Stimulated activated CD4-positive, alpha-beta T cell treated with anti-CD3 and anti-CD28 coated beads, Interleukin-4, amount 100 ng/mL, for 1 hour (primary cell): ENCODE data around the gene MTG1.
A peak's percentile ranks its signal among the peaks of the same experiment; 100 is the strongest.

ENCODE experiments used
- DNase-seq: peaks from one replicate; pipeline ENCODE4 v3.0.0-alpha.2; 2020

Gene MTG1

DNA sequence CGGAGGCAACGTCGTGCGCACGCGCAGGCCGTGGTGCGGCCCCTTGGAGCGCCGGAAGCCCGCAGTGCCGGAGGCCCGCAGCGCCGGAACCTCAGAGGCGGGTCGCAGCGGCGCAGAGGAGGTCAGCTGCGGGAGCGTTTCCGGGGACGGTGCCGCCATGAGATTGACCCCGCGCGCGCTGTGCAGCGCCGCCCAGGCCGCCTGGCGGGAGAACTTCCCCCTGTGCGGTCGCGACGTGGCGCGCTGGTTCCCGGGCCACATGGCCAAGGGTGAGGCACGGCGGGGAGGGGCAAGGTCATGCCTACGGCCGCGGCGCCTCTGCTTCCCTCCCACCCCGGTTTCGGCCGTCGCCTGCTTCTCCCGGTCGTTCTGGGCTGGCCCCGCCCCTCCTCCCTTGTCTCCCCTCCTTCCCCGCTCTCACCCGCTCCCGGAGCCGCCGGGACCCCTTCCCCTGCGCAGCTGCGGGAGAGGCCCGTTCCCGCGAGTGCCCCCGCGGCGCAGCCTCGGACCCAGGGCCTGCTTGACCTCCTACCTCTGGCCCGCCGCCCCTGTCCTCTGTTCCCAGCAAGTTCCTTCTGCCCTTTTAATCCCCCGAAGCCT is at the start of gene MTG1:
Gene MTG1 (plus strand): TSS at position 94 of the 600 bp plus-strand sequence. CDS start 64 bp downstream, at position 158.
- DNase-seq, result peak; percentile 95

- no peak for DNase-seq
These were observed 49.7 kb upstream of the MTG1 start for GRCh38 chr10:133344236-133344635.

- no peak for DNase-seq
These were observed 47.5 kb upstream of the MTG1 start for GRCh38 chr10:133346413-133346812.

DNA sequence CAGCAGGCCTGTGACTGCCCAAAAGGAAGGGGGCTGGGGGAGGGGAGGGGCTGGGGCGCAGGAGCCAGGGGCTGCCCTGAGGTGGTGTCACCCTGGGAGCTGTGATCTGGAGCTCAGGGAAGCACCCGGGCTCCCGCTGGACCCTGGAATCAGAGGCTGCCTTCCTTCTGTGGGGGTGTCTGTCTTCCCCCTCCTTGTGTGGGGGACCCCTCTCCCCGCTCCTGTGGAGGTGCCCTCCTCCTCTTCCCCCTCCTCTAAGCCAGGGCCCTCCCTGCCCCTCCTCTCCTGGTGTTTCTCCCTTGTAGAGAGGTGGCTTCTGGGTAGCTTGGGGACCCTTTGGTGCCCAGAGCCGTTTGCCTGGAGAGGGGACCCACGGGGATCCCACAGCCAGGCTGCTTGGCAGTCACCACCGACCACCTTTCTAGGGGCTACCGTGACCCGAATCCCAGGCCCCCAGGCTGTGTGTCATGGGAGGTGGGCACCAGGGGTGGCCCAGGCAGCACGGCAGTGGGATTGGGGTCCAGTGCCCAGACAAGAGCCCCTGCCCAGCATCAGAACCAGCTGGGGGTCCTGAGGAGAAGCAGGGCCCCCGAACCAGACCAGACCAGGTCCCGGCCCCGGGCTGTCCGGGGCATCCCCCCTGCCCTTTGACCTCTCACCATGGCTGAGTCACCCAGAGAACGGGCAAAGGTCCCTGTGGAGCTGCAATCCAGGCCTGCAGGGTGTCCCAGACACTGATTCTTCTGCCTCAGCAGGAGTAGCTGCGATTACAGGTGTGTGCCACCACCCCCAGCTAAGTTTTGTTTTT is 46.0 kb upstream of the MTG1 start:
- DNase-seq, result no peak

DNA sequence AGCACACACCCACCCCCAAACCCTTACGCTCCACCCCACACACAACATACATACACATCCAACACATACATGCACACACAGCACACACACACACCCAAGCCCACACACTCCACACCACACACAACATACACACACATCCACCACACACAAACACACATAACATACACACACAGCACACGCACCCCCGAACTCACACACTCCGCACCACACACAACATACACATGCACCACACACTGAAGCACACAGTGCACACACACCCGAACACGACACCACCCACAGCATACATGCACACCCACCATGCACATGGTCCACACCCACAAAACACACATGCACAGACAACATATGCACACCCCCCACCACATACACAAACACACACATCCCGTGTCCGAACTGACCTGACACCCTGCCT is 44.8 kb upstream of the MTG1 start:
- DNase-seq, result no peak

DNA sequence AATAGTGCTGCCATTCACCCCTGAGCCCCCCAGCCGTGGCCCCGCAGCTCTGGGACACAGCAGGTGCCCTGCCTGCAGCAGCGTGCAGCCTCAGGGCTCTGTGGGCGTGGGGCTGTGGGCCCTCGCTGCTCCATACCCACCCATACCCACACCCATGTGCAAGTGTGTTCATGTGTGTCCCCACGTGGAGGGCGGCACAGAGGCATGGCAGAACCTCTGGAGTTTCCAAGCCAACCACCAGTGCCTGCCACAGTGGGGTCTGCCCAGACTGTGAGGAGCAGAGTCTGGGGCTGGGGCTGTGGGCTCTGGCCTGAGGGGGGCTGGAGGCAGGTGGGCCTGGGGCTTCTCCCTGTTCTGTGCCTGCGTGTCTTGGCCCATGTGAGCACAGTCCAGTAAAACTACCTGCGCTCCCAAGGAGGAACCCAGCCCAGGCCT is 44.4 kb upstream of the MTG1 start:
- no peak for DNase-seq

DNA sequence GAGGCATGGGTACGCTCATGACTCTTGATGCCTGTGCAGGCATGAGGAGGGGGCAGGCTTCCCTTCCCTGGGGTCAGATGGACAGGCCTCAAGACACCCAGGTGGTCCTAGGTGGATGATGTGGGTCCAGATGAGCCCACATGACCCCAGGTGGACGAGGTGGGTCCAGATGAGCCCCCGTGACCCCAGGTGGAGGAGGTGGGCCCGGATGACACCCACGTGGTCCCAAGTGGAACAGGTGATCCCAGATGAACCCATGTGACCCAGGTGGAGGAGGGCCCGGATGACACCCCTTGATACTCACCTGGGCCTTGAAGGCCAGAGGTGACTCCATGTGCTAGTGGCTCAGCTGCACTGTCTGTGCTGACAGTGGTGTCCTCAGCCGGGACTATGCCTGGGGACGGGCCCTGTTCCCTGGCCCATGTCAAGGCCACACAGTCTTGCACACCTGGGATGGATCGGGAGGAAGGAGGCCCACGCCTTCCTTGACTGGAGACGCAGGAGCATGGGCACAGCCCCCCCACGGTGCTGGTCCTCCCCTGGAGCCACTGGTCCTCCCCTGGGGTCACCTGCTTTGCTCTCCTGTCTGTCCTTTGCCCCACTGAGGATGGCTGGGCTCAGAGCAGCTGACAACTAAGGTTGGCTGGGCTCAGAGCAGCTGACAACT is 43.5 kb upstream of the MTG1 start:
- DNase-seq, result no peak

DNA sequence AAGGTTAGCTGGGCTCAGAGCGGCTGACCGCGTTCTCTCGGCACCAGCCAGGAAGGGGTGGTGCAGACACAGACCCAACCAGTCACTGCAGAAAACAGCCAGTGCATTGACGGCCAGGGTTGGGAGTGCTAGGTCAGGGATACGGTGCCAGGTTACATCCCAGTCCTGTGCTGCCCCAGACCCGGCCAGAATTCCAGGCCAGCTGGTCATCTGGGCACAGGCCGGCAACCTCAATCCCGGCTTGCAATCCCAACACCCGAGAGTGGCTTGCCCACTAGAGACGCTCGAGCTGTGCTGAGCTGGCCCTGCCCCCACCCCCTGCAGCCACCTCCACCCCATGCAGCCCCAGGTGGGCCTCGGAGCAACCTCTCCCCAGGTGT is 43.0 kb upstream of the MTG1 start:
- DNase-seq, result no peak

- no peak for DNase-seq
These were observed 42.3 kb upstream of the MTG1 start for GRCh38 chr10:133351408-133352318.

DNA sequence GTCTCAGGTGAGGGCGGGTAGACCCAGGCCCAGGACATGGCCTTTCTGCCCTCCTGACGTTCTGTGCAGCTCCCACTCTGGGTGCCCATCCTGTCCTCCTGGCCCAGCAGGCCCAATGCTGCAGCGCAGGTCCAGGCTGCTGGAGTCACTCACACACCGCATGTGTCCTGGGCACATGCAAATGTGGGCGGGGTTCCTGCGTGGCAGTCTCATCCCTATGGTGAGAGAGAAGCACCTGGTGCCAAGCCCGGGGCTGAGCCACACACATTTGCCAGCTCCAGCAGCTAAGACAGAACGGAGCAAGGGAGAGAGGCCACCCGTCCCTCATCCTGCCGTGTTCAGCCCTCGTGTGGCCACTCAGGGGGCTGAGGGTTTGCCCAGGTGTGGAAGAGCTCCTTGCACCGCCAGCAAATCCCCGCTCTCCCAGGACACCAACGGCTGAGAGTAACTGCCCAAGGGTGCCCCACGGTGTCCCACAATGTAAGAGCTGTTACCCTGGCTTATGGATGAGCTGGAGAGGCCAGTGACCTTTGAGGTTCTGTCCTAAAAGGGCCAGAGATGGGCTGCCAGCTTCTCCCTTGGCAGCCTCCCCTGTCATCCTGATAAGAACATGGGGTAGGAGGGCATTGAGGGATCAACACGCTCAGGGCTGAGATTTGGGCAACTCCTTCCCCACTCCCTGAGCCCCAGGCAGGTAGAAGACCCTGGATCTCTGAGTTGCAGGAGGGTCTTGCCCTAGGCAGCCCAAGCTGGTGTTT is 40.6 kb upstream of the MTG1 start:
- DNase-seq, result no peak

DNA sequence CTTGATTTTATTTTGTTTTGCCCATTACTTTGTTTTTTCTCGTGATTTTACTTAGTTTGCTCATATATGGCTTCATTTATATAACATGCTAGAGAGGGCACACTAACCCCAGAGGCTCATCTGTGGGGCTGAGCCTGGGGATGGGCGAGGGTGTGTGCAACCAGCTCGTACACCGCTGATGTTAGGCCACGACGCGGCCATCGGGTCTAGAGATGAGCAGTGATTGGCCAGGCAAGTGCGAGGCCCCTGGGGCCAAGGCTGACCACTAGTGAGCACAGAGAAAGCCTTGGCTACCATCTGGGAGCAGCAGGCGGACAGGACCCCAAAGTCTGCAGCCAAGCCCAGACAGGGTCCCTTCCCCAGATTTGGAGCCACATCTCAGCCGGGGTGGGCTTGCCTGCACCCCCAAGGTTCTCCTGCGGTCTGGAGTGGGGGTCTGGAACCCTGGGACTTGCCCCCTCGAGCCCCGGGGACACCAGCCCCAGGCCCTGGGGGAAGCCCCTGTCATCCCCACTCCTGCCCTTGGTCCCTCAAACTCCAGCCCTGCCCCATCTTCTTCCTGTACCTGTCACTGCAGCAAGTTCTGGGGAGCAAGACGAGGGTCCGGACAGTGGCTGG is 39.9 kb upstream of the MTG1 start:
- DNase-seq, result no peak

DNA sequence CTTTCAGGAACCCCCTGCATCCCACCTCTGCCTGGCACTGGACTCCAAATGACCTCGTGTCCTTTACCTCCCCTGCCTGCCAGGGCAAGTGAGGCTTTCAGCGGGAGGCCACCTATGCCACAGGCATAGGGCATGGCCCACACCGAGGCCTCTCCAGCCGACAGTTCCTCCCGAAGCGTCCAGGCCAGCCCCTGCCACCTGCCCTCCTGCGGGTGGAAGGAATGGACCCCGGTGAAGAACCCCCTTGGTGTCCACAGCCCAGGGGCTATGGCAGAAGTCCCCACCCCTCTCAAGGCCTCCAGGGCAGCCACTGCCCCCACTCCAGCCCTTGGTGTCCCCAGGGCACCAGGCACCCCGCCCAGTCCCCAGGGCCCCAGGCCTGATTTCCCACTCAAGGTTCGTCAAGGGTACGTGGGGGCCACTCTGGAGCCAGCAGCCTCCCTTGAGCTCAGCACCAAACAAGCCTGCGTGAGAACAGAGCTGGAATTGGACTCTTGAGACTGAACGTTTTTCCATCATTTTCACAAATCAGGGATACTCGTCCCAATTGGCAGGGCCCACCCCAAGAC is 39.2 kb upstream of the MTG1 start:
- DNase-seq, result no peak

DNA sequence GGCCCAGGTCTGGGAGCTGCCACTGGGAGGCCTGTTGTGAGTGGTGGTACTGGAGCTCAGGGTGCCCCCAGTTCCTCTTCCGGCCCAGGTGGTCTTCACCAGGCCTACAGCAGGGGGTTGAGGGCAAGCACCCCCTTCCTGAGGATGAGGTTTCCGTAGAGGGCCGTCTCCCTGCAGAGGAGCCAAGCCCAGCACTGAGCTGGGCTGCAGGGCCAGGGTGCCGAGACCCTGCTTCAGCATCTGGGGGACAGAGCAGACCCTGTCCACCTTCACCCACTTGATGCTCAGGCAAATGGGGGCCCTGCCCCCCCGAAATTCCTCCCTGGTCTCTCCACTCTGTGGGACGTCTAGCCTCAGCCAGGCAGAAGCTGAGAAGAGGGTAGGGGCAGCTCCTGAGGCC is 38.7 kb upstream of the MTG1 start:
- no peak for DNase-seq

DNA sequence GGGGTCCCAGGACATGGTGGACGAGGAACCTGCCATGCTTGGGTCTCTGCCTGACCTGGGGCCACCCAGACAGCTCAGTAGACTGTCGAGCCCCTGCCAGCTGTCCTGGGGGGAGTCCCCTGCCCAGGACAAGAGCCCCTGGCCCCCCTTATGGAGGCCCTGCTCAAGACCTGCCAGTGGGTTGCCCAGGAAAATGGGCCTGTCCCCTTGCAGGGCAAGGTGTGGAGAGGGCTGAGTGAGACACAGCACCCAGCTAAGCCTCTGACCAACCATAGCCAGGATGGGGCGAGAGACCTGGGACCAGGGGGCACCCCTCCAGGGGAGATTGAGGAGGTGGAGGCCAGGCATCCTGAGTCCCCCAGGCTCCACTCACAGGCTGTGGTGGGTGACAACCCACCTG is 38.0 kb upstream of the MTG1 start:
- DNase-seq, result no peak

DNA sequence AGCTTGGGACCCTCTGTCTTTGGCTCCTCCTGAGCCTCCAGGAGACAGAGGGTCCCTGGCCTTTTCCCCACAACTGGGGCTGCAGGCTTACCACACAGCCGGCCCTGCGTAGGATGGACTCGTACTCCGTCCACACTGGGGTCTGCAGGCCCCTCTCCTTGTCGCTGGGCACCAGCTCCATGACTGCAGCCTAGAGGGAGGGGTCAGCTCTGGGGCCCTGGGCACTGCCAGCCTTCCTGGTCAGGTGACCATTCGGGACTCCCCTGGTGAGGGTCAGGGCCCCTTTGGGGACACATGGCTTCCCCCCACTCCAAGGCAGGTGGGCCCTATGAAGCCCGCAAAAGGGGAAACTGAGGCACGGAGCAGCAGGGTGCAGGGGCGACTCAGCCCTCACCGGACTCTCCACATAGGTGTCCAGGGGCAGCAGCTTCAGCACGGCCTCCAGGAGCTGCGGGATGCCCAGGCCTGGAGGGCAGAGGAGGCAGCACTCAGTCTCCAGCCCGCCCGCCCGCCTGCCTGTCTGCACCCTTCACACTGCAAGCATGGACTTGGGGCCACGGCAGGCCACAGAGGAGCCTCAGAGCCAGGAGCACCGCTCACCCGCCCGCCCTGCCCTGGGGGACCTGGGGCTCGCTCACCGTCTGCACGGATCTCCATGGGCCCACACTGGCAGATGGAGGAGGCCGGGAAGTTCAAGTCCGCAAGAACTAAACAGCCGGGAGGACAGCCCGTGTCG is 37.2 kb upstream of the MTG1 start:
- DNase-seq, result no peak

GRCh38 chr10:133357285-133358161 is 36.4 kb upstream of the MTG1 start, which contains the start of gene FUOM:
FUOM (minus strand) TSS chr10:133358019; CDS start chr10:133358007, 12 bp downstream.
- DNase-seq, result peak; percentile 75

- no peak for DNase-seq
These were observed 35.6 kb upstream of the MTG1 start for GRCh38 chr10:133358162-133358924.

DNA sequence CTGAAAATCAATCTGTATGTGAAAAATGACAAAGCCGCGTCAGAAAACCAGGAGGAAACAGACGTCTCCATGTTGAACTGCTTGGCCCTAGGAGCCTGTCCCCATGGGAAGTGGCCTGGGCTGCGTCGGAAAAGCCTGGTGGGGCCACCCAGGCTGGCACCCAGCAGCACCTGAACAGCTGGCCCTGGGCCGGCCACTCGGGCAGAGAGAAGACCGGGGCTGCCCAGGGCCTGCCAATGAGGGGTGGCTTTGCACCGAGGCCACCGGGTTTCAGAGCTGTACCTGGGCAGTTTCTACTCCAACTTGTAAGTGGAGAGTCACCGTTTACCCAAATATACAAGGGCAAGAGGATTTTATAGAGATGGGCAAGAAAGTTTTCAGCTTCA is 35.0 kb upstream of the MTG1 start:
- DNase-seq, result no peak

- DNase-seq, result no peak
These were observed 34.4 kb upstream of the MTG1 start for GRCh38 chr10:133359554-133359971.
